Measurements from ENCODE around the gene SHMT1.
"Not testable (repeated sequence)": the region's sequence is repeated elsewhere in the genome, so short reads cannot be mapped to it uniquely, and the experiment has no call there.

SHMT1 gene

DNA sequence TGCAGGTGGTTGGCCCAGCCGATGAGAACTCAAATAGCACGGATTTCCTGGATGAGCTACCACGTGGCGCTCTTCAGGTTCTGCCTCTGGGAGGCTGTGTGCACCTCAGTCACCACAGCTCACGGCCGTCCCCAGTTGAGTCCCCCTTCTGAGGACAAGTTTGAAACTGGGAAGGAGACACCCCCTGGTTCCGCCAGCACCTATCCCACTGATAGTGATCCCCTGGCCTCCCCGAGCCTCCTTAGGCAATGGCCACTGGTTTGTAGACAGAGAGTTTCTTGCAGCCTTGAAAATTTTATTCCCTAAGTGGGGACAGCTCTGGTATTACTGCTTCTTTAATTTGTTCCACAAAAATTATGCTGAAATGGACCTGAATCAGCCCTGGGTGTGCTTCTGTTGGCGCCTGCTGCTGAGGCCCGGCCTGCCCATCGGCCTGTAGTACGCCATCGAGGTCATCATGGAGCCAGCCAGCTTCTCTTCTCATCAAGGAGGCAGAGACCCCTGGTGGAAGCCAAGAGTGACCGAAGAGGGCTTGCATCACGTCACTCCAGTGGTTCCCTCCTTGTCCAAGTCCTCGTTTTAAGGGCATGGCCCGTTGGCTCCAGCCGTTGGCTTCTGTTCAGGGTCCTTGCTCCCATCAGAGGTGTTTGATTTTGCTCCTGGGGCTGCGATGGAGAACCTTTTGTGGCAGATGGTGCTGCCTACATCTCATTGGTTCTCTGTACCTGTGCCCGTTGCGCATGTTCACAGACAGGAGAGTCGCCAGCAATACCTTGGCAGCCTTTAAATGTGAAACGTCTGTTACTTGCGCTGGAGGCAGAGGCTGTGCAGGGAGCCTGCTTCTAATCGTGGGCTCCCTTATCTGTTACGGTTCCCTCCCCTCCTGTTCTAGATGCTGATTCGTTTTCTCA lies 39.0 kb downstream of the SHMT1 start:
- no peak for DNase-seq (ENCODE audit: low spot score)

DNA sequence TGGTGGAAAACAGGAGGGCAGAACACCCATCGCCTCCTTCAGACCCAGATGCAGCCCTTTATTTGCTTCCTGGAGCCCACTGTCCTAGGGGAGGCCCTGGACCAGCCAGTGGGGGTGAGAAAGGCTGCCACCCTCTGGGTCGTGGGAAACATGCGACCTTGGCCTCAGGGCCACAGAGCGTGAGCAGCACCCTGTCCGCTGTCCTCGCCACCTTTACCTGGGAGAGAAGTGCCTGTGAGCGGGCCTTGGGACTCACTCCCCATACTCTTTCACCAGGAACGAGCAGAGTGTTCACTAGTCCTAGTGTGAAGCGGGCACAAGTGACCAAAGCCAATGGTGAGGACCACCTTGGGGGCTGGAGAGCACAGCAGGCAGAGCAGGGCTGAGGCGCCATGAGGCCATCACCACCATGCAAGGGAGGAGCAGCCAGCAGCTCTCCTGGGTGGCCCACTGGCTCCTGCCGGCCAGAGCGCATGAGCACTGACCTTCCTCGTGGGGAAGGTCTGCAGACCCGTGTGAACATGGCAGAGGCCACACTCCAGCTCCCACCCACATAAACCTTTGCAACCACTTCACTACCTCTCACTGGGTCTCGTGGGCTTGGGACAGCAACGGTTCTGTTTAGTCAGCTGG lies 39.7 kb downstream of the SHMT1 start:
- no peak for DNase-seq (ENCODE audit: low spot score)

DNA sequence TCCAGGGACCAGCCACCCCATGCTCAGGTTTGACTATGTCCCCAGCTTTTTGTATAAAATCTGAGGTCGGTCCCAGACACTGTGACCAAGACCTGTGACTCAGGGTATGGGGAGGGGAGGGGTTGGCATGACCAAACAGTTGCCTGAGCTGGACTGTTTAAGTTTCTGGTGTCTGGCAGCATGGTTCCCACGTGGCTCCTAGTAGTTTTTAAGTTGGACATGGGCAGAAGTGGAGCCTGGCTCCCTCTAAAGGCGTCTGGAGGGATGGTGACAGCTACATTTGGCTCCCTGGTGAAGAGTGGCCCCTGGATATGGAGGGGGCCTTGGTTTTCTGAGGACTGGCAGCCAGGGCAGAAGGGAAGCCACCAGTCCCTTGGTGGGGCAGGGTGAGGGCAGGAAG lies 40.3 kb downstream of the SHMT1 start:
- no peak for DNase-seq (ENCODE audit: low spot score)

DNA sequence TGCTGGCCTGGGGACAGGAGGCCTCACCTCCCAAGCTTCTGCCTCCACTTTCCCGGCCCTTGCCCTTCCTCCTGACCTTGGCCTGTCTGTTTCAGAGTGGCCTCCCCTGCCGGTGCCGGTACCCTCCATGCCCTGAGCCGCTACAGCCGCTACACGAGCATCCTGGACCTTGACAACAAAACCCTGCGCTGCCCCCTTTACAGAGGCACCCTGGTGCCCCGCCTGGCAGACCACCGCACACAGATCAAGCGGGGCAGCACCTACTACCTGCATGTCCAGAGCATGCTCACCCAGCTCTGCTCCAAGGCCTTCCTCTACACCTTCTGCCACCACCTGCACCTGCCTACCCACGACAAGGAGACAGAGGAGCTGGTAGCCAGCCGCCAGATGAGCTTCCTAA lies 40.8 kb downstream of the SHMT1 start:
- no peak for DNase-seq (ENCODE audit: low spot score)

DNA sequence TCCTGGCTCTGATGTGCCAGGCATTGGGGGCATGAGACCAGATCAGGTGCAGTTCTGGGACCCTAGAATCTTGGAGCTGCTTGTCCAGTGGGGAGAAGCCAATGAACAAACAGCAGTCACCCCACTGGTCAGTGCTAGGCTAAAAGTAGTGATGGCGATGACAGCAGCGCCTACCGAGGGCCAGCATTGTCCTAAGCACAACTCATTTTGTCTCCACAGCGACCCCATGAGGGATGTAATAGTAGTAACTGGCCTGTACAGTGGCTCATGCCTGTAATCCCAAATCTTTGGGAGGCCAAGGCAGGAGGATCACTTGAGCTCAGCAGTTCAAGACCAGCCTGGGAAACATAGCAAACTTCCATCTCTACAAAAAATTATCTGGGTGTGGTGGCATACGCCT lies 42.0 kb downstream of the SHMT1 start:
- no peak for DNase-seq (ENCODE audit: low spot score)

DNA sequence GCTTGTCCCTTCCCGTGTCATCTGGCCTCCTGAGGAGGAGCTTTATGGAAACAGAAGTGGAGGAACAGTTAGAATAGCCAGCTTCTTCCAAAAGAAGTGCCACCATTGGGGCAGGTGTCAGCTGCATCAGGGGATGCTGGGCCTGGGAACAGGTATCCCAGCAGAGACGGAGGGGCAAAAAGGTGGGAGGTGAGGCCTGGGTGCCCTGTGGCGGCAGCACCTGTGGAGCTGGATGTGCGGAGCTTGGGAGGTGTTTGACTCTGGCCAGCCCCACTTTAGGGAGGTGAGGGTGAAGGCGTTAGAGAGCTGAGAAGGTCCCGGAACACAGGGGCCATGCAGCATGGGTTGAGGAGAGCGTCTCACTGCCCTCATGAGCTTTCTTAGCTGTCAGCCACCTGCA lies 43.0 kb downstream of the SHMT1 start:
- no peak for DNase-seq (ENCODE audit: low spot score)

DNA sequence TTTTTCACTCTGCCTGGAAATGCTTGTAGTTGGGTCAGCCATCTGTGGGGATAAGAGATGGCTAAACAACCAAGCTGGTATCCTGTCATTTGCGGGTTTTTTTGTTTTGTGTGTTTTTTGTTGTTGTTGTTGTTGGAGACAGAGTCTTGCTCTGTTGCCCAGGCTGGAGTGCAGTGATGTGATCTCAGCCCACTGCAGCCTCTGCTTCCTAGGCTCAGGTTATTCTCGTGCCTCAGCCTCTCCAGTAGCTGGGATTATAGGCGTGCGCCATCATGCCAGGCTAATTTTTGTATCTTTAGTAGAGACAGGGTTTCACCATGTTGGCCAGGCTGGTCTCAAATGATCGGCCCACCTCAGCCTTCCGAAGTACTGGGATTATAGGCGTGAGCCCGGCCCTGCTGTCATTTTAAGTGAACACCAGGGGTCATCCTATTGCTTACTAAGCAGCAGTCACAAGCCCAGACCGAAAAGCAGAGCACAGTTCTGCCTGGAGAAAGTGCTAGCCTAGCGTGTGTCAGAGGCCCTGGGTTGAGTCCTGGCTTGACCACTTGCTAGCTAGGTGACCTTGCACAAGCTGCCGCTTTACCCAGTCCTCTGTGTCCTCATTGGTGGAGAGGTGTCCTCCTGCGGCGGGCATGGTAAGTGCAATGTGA lies 43.6 kb downstream of the SHMT1 start:
- DNase-seq (ENCODE audit: low spot score): no peak

DNA sequence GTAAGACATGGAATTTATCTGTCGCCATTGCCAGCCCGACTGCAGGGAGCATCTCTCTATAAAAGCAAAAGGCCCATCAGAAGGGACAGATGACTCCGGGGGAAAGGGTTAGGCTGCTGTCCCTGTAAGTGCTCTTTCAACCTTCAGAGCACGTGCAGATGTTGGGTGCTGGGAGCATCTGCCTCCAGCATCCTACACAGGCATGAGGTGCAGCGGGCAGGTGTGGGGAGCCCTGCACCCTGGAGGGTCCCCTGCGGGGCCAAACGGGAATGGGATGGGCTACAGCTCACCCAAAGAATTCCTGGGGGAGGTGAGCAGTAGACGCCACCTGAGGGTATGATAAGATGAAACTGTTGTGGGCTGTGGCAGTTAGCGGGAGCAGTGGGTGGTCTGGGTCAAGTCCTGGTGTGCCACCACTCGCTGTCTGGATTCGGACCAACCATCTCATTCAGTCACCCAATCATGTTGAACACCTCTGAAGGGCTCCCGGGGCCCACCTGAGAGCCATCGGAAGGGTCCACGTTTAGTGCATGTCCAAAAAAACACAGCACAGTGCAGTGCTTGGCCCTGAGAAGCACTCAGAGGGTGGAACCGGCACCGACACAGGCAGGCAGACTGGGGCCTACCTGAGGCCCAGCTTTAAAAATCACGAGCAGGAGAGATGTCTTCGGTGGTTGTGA lies 44.4 kb downstream of the SHMT1 start:
- no peak for DNase-seq (ENCODE audit: low spot score)

DNA sequence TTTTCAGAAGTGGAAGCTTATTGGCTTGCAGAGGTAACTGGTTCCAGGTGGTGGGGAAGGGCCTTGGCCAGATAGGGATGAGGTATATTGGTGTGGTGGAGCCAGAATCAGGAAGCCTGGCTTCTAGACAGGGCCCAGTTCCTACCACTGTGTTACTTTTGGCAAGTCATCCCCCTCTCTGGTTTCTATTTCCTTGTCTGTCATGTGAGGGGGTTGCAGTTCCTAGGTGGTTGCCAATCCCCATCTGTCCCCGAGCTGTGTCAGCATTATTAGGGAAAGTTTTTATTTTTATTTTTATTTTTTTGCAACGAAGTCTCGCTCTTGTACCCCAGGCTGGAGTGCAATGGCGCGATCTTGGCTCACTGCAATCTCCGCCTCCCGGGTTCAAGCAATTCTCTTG lies 45.2 kb downstream of the SHMT1 start:
- no peak for DNase-seq (ENCODE audit: low spot score)

DNA sequence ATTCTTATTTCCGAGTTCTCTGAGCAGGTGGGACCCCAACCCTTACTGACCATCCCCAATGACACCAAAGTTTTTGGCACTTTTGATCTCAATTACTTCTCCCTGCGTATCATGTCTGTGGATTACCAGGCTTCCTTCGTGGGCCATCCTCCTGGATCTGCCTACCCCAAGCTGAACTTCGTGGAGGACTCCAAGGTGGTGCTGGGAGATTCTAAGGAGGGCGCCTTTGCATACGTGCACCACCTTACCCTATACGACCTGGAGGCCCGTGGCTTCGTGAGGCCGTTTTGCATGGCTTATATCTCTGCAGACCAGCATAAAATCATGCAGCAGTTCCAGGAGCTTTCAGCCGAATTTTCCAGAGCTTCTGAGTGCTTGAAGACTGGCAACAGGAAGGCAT lies 47.4 kb downstream of the SHMT1 start:
- no peak for DNase-seq (ENCODE audit: low spot score)

DNA sequence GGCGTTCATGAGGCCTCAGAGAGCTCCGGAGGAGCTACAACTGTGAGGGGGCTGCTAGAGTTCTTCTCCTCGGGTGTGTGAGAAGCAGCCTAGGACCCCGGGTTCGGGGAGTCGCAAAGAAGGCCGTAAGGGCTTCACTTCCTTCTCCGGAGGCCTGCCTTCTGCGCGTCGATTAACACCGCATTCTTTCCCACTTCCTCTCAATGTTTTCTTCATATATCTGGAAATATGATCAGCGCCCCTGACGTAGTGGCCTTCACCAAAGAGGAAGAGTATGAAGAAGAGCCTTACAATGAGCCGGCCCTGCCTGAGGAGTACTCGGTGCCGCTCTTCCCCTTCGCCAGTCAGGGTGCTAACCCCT lies 47.8 kb downstream of the SHMT1 start:
- no peak for DNase-seq (ENCODE audit: low spot score)

DNA sequence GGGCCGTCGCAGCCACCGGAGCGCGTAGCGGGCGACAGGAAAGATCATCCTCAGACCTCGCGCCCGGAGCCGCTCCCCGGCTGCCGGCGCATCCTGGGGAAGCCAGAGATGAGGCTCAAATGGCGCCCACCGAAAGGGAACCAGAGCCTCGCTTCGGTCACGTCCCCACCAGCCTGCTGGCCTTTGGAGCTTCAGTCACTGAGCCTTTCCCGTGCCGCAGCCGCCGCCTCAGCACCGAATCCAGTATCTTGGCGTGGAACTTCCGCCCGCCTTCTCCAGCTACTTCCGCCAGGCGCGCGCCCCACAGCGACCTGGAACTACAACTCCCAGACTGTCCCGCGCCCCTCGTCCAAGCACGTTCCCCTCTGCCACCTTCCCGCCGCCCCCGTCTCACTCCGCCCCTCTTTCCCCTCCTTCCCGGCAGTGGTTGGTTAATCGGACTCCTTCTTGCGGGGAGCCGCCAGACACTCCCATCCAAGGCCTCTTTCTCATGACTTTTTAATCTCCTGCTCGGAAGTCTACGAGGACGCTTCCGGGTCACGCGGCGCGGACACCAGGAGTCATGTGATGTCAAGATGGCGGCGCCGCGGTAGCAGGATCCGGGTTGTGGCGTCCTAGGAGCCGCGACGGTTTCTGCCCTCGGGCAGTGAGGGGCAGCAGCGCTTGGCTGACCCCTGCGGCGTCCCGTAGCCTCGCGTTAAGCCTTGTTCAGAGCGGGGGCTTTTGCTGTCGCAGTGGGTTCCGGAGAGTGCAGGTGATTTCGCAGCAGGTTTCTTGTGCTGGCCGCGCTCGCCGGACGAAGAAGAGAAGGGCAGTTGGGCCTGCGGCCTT lies 48.4 kb downstream of the SHMT1 start, which contains the start of the genes SMCR8 and TOP3A:
TSS of gene SMCR8 (plus strand) at position 563 of the 831 bp plus-strand sequence. CDS start 497 bp downstream, outside the sequence.
TSS of gene TOP3A (minus strand) at position 264 of the 831 bp plus-strand sequence. CDS start at position 48, 216 bp downstream.
- DNase-seq (ENCODE audit: low spot score): peak; percentile 76

DNA sequence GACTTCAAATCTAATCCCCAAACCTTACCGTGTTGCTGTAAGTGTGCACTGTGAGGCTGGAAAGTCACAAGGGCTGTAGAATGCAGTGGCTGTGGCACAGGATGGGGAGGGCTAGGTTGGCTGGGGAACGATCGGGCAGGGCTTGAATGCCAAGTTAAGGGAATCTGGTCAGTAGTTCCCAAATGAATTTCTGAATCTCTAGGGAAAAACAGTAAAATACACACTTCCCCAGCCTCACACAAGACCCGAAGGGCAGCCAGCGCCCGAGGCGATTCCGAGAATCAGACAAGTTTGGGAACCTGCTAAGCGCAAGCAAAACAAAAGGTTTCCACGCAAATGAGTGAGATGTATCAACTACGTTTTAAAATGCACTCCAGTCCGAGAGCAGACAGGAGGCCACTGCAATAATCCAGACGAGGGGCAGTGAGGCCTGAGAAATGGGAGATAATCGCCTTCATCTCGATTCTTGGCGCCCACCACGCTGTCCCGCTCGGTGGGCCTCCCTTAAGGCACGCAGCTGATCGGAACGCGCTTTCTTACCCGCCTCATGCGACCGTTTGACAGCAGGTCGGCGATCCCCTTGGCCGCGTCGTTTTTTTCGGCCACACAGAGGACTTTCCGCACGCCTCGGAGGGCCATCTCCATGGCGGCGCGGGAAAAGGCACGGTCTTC lies 49.2 kb downstream of the SHMT1 start:
- no peak for DNase-seq (ENCODE audit: low spot score)

DNA sequence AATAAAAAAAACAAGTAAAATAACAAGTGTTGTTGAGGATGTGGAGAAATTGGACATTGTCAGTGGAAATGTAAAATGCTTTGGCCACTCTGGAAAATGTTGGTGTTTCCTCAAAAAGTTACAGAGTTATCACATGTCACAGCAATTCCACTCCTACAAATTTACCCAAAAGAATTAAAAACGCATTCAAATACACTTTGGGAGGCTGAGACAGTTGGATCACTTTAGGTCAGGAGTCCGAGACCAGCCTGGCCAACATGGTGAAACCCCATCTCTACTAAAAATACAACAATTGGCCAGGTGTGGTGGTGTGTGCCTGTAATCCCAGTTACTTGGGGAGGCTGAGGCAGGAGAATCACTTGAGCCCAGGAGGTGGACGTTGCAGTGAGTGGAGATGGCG lies 54.1 kb downstream of the SHMT1 start:
- DNase-seq (ENCODE audit: low spot score): no peak

DNA sequence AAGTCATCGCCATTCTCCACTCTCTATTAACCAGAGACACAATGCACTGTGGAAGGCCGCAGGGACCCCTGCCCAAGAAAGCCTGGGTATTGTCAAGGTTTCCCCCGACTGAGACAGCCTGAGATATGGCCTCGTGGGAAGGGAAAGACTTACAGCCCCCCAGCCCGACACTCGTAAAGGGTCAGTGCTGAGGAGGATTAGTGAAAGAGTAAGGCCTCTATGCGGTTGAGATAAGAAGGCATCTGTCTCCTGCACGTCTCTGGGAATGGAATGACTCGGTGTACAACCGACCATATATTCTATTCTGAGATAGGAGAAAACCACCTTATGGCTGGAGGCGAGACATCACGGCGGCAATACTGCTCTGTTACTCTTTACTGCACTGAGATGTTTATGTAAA lies 60.1 kb downstream of the SHMT1 start:
- DNase-seq (ENCODE audit: low spot score): not testable (repeated sequence)

DNA sequence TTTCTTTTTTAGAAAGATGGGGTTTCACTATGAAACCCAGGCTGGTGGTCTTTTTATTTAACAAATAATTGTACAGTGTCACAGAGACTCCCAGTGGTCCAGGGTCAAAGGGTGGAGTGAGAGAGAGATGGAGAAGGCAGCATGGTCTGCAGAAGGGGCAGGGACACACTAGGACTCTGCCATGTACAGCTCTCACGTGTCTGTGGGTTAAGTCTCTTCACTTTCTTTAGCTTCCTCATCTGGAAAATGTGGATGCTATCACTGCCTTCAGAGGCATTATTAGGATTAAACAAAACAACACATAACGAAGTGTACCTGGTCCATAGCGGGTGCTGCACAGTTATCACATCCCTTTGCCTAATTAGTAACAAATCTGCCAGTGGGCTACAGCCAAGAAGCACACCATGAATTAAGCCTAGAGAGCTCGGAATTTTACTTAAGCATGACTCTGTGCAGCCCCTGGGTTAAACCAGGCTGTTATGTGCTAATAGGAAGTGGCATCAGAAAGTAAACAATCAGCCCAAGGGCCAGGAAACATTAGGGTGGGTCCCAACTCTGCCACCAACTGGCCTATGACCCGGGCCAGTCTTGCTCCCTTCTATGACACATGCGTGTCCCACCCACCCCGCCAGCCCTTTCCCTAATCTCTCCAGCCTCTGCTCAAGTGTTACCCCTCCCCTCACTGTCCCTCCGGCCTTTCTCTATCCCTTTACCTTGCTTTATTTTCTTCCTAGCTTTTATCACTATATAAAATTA lies 62.4 kb downstream of the SHMT1 start:
- no peak for DNase-seq (ENCODE audit: low spot score)

DNA sequence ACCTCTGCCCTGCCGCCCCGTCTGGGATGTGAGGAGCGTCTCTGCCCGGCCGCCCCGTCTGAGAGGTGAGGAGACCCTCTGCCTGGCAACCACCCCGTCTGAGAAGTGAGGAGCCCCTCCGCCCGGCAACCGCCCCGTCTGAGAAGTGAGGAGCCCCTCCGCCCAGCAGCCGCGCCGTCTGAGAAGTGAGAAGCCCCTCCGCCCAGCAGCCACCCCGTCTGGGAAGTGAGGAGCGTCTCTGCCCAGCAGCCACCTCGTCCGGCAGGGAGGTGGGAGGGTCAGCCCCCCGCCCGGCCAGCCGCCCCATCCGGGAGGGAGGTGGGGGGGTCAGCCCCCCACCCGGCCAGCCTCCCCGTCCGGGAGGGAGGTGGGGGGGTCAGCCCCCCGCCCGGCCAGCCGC lies 65.3 kb downstream of the SHMT1 start:
- not testable (repeated sequence) for DNase-seq (ENCODE audit: low spot score)

DNA sequence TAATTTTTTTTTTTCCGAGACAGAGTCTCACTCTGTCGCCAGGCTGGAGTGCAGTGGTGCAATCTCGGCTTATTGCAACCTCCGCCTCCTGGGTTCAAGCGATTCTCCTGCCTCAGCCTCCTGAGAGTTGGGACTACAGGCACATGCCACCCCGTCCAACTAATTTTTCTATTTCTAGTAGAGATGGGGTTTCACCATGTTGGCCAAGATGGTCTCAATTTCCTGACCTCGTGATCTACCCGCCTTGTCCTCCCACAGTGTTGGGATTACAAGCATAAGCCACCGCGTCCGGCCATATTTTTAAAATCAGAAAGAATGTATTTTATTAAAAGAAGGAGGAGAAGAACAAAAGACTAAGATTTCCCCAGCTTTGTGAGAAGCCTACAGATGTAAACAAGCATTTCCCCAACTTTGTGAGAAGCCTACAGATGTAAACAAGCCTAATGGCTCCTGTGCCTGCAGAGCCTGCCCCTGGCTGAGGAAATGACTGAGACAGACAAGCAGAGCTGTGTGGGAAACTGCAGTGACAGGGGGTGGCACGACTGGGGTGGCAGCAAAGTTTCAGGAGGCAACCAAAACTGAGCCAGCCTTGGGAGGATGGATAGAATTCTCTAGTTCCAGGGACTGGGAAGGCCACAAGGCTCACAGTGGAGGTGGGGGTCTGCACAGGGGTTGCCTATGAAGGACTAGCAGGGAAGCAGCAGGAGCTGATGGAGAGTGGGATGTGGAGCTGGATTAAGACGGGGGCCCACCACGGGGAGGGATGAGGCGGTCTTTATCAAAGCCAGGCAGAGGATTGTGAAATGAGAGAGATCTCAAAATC lies 71.4 kb downstream of the SHMT1 start:
- no peak for DNase-seq (ENCODE audit: low spot score)

DNA sequence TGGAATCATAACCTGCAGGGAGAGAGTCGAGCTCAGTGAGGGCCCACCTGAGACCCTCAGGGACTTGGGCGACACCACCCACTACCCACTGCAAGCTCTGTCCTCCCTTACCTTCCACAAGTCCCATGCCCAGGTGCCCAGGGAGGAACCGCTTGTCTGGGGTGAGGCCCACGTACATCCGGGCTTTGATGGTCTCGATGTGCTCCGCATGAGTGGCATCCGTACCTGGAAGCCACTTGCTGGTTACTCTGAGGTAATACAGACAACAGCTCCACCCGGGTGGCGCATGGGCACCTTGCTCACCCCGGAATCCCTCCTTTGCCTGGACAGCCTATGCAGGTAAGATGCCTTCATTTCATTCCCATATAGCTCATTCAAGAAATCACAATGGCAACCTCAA lies 78.1 kb downstream of the SHMT1 start:
- no peak for DNase-seq (ENCODE audit: low spot score)
